H9 (cell line): Measurements from ENCODE around the gene TFF1. TPM values are rescaled to one million over a fixed set of nuclear protein-coding genes. Genes with fewer than 3 reads are reported as not detected.

ENCODE experiments used
- DNase-seq: peaks from one replicate; pipeline ENCODE4 v3.0.0-alpha.2; 2017
- H2AFZ ChIP-seq: one replicate; pipeline ENCODE4 v1.6.1; 2013; ENCODE audit warnings: mild to moderate bottlenecking, low read length, control low read depth, moderate library complexity
- H2AK5ac ChIP-seq: 2 replicates; pipeline ENCODE4 v1.6.1; 2013; ENCODE audit warnings: low read length, control low read depth, mixed read lengths; ENCODE audit not compliant: insufficient read length
- H2BK120ac ChIP-seq: one replicate; pipeline ENCODE4 v1.6.1; 2013; ENCODE audit warnings: low read depth, mild to moderate bottlenecking, low read length, control low read depth, inconsistent platforms; ENCODE audit not compliant: poor library complexity, severe bottlenecking
- H2BK12ac ChIP-seq: 2 replicates; pipeline ENCODE4 v1.6.1; 2013; ENCODE audit warnings: low read length, control low read depth, mixed read lengths, low read depth; ENCODE audit not compliant: insufficient read length
- H2BK15ac ChIP-seq: 2 replicates; pipeline ENCODE4 v1.6.1; 2013; ENCODE audit warnings: low read depth, low read length, control low read depth
- H2BK20ac ChIP-seq: one replicate; pipeline ENCODE4 v1.6.1; 2013; ENCODE audit warnings: low read depth, mild to moderate bottlenecking, low read length, control low read depth, inconsistent platforms; ENCODE audit not compliant: poor library complexity, severe bottlenecking
- H2BK5ac ChIP-seq: 2 replicates; pipeline ENCODE4 v1.6.1; 2013; ENCODE audit warnings: low read length, control low read depth, mixed read lengths; ENCODE audit not compliant: insufficient read length
- H3K14ac ChIP-seq: 2 replicates; pipeline ENCODE4 v1.6.1; 2013; ENCODE audit warnings: low read length, control low read depth; ENCODE audit not compliant: insufficient read depth
- H3K18ac ChIP-seq: 2 replicates; pipeline ENCODE4 v1.6.1; 2013; ENCODE audit warnings: low read depth, mild to moderate bottlenecking, mixed read lengths, low read length, control low read depth; ENCODE audit not compliant: insufficient read length
- H3K23ac ChIP-seq: 2 replicates; pipeline ENCODE4 v1.6.1; 2013; ENCODE audit warnings: low read length, control low read depth, mixed read lengths, low read depth; ENCODE audit not compliant: insufficient read length
- H3K23me2 ChIP-seq: 2 replicates; pipeline ENCODE4 v1.6.1; 2013; ENCODE audit warnings: low read depth, mild to moderate bottlenecking, mixed read lengths, low read length, control low read depth; ENCODE audit not compliant: insufficient read length, poor library complexity, severe bottlenecking
- H3K27ac ChIP-seq: 2 replicates; pipeline ENCODE4 v1.5.1; 2013; ENCODE audit warnings: low read length, control low read depth, mixed read lengths, low read depth; ENCODE audit not compliant: insufficient read length
- H3K27me3 ChIP-seq: 2 replicates; pipeline ENCODE4 v1.6.1; 2013; ENCODE audit warnings: low read length, control low read depth, inconsistent platforms; ENCODE audit not compliant: insufficient read depth
- H3K4ac ChIP-seq: 2 replicates; pipeline ENCODE4 v1.6.1; 2013; ENCODE audit warnings: low read depth, mild to moderate bottlenecking, control low read depth, inconsistent platforms, low read length, moderate library complexity
- H3K4me1 ChIP-seq: 2 replicates; pipeline ENCODE4 v1.6.1; 2013; ENCODE audit warnings: low read length, control low read depth, inconsistent platforms; ENCODE audit not compliant: insufficient read depth
- H3K4me2 ChIP-seq: 2 replicates; pipeline ENCODE4 v1.6.1; 2013; ENCODE audit warnings: low read length, control low read depth, mixed read lengths; ENCODE audit not compliant: insufficient read length, insufficient read depth
- H3K56ac ChIP-seq: 2 replicates; pipeline ENCODE4 v1.6.1; 2013; ENCODE audit warnings: low read depth, mild to moderate bottlenecking, mixed read lengths, low read length, control low read depth; ENCODE audit not compliant: insufficient read length
- H3K79me1 ChIP-seq: 2 replicates; pipeline ENCODE4 v1.6.1; 2013; ENCODE audit warnings: low read depth, mild to moderate bottlenecking, moderate library complexity, low read length, control low read depth, inconsistent platforms; ENCODE audit not compliant: insufficient read depth, poor library complexity, severe bottlenecking
- H3K79me2 ChIP-seq: 2 replicates; pipeline ENCODE4 v1.6.1; 2013; ENCODE audit warnings: low read length, control low read depth, inconsistent platforms; ENCODE audit not compliant: insufficient read depth
- H3K9ac ChIP-seq: 2 replicates; pipeline ENCODE4 v1.6.1; 2013; ENCODE audit warnings: low read length, control low read depth, mixed read lengths; ENCODE audit not compliant: insufficient read length; ENCODE audit errors: extremely low read depth
- H3K9me3 ChIP-seq: one replicate; pipeline ENCODE4 v1.6.1; 2013; ENCODE audit warnings: low read depth, low read length, inconsistent platforms; ENCODE audit not compliant: control insufficient read depth
- H3T11ph ChIP-seq: one replicate; pipeline ENCODE4 v1.6.1; 2013; ENCODE audit warnings: mild to moderate bottlenecking, low read length, control low read depth, inconsistent platforms
- H4K20me1 ChIP-seq: one replicate; pipeline ENCODE4 v1.6.1; 2013; ENCODE audit not compliant: control insufficient read depth, insufficient read length, insufficient read depth
- H4K5ac ChIP-seq: 2 replicates; pipeline ENCODE4 v1.6.1; 2013; ENCODE audit warnings: low read depth, mild to moderate bottlenecking, mixed read lengths, low read length, control low read depth; ENCODE audit not compliant: insufficient read length
- H4K8ac ChIP-seq: replicated peaks from 2 replicates; pipeline ENCODE4 v1.6.1; 2013; ENCODE audit warnings: low read length, control low read depth, mixed read lengths, low read depth; ENCODE audit not compliant: insufficient read length
- H4K91ac ChIP-seq: 2 replicates; pipeline ENCODE4 v1.6.1; 2013; ENCODE audit warnings: low read depth, mild to moderate bottlenecking, moderate library complexity, mixed read lengths, low read length, control low read depth; ENCODE audit not compliant: insufficient read length
- H3K27ac Mint-ChIP-seq, 3 experiments: 2 replicates in 2 of 3; 3 replicates in 1 of 3; pipeline ENCODE4 v1.8.0; 2020 to 2021; ENCODE audit warnings: mixed read lengths in 3 of 3, mild to moderate bottlenecking in 1 of 3, moderate library complexity in 1 of 3
- H3K27me3 Mint-ChIP-seq: 2 replicates; pipeline ENCODE4 v1.8.0; 2021; ENCODE audit warnings: low read depth, mild to moderate bottlenecking, moderate library complexity, mixed read lengths
- H3K36me3 Mint-ChIP-seq, 3 experiments: 2 replicates in 2 of 3; 3 replicates in 1 of 3; pipeline ENCODE4 v1.8.0; 2020 to 2021; ENCODE audit warnings: low read depth in 3 of 3, mixed read lengths in 3 of 3; ENCODE audit not compliant: insufficient read depth in 1 of 3
- H3K4me1 Mint-ChIP-seq, 2 experiments: 2 replicates each; pipeline ENCODE4 v1.8.0; 2020; ENCODE audit warnings: mixed read lengths in 2 of 2
- H3K4me3 Mint-ChIP-seq, 2 experiments: 2 replicates in 1 of 2; 3 replicates in 1 of 2; pipeline ENCODE4 v1.8.0; 2020 to 2021; ENCODE audit warnings: mild to moderate bottlenecking in 2 of 2, mixed read lengths in 2 of 2, moderate library complexity in 1 of 2
- H3K9me3 Mint-ChIP-seq, 2 experiments: 2 replicates in 1 of 2; 3 replicates in 1 of 2; pipeline ENCODE4 v1.8.0; 2020; ENCODE audit warnings: mild to moderate bottlenecking in 2 of 2, mixed read lengths in 2 of 2, moderate library complexity in 1 of 2
- CTCF ChIP-seq: fragments of 200-600 bp; sonication (generic); conservative IDR thresholded peaks from 3 replicates; pipeline ENCODE4 v1.8.0; 2021; ENCODE audit warnings: antibody characterized with exemption, mild to moderate bottlenecking
- total RNA-seq: library from RNA; stranded (reverse); gene quantifications from 2 replicates; pipeline ENCODE4 v1.2.1, GENCODE V29; 2021

Gene TFF1
- total RNA-seq, 1 experiment from 2014 or later: not detected

GRCh38 chr21:42331660-42332059, 34.7 kb downstream of the TFF1 start:
- TF ChIP-seq CTCF: no peak
- H3K27ac ChIP-seq: no peak overlapping the region
- H3K27me3 ChIP-seq: no peaks in the 10 kb centered on the region
- no peaks in the 10 kb centered on the region for H3K79me1 ChIP-seq
- H2BK12ac ChIP-seq: no peak overlapping the region
- H4K8ac ChIP-seq: no peak overlapping the region
- H3K4me1 ChIP-seq: peaks cover 5% of the 10 kb centered on the region; the same call in 1 of the 2 replicates
- H3K4me2 ChIP-seq: no peak overlapping the region
- H3T11ph ChIP-seq: no peak overlapping the region
- H4K5ac ChIP-seq: no peak overlapping the region
- H3K18ac ChIP-seq: no peak overlapping the region
- no peaks in the 10 kb centered on the region for H3K79me2 ChIP-seq
- H3K14ac ChIP-seq: no peak overlapping the region
- H3K9me3 ChIP-seq: peaks cover 23% of the 10 kb centered on the region
- Mint-ChIP-seq H3K27ac (no peak overlapping the region), H3K27me3 (peaks cover 13% of the 10 kb centered on the region), H3K4me3 (no peak overlapping the region), H3K36me3 (peaks cover 24 to 37% (median 24%) of the 10 kb centered on the region in 3 experiments), H3K9me3 (peaks cover 30 to 32% of the 10 kb centered on the region in 2 experiments), H3K4me1 (peaks cover 25 to 26% of the 10 kb centered on the region in 2 experiments)
- H3K23me2 ChIP-seq: no peaks in the 10 kb centered on the region
- no peak overlapping the region for H2BK15ac ChIP-seq
- no peak overlapping the region for H2AK5ac ChIP-seq
- no peak overlapping the region for H3K56ac ChIP-seq
- H2BK5ac ChIP-seq: no peak overlapping the region
- no peak for DNase-seq
- no peak overlapping the region for H2BK20ac ChIP-seq
- no peak overlapping the region for H2BK120ac ChIP-seq
- no peak overlapping the region for H2AFZ ChIP-seq
- no peak overlapping the region for H3K4ac ChIP-seq
- H4K20me1 ChIP-seq: no peaks in the 10 kb centered on the region
- no peak overlapping the region for H3K23ac ChIP-seq
- no peak overlapping the region for H4K91ac ChIP-seq
- no peak overlapping the region for H3K9ac ChIP-seq
